K562 (cell line): ENCODE data around the gene STK36. TPM values are rescaled to one million over a fixed set of nuclear protein-coding genes. Genes with fewer than 3 reads are reported as not detected.

Experiments
- ATAC-seq: fragments of 200-7000 bp; cut with Tn5 transposase; 3 replicates; pipeline ENCODE4 v1.9.1; 2020; ENCODE audit warnings: moderate library complexity
- BruUV-seq: library from RNA; stranded (reverse); fragments of 400-500 nt; replicated peaks from 2 replicates; lab custom pipeline; 2021; lab: Mats Ljungman, UMichigan
- CTCF ChIA-PET: fragments of 300-600 bp; formaldehyde crosslinking; extraction: SDS; loops from one replicate; lab custom pipeline; 2021; ENCODE audit warnings: low intra/inter-chr PET ratio; lab: Yijun Ruan, JAX
- POLR2A ChIA-PET: fragments of 300-600, 350-650 bp; sonication (Branson Sonifier 250); formaldehyde crosslinking; extraction: SDS; loops from one replicate; lab custom pipeline; 2021; ENCODE audit warnings: antibody characterized with exemption, inconsistent platforms; lab: Yijun Ruan, JAX
- DNase-seq, 4 experiments: peaks; one replicate each; pipeline versions ENCODE4 v3.0.0 to v3.0.0-alpha.2; 2011 to 2018; ENCODE audit warnings: low spot score in 3 of 4, mixed read lengths in 3 of 4; ENCODE audit errors: extremely low read depth in 1 of 4
- FAIRE-seq: peaks from 2 replicates; lab custom pipeline; 2011; peaks lifted over from hg19 to GRCh38; lab: Jason Lieb, UNC
- H2AFZ ChIP-seq: 2 replicates; pipeline ENCODE4 v1.6.0; 2011; ENCODE audit warnings: low read depth, low read length, control low read depth, inconsistent platforms
- H3K27ac ChIP-seq: fragments of 200-600 bp; 3 replicates; pipeline ENCODE4 v1.8.0; 2011; ENCODE audit warnings: low read depth, mild to moderate bottlenecking, control low read depth, inconsistent platforms, low read length, moderate library complexity, mixed read lengths; ENCODE audit errors: extremely low read depth
- H3K27me3 ChIP-seq, 2 experiments: fragments of 300-600 bp in 1 of 2; 2 replicates in 1 of 2; 3 replicates in 1 of 2; pipeline versions ENCODE4 v1.6.0 to v1.8.0; 2011; ENCODE audit warnings: inconsistent platforms in 2 of 2, low read length in 2 of 2, mild to moderate bottlenecking in 1 of 2, mixed read lengths in 1 of 2, moderate library complexity in 1 of 2; ENCODE audit not compliant: control insufficient read depth in 2 of 2, insufficient read depth in 2 of 2
- H3K36me3 ChIP-seq: fragments of 300-600 bp; 3 replicates; pipeline ENCODE4 v1.8.0; 2011; ENCODE audit warnings: mild to moderate bottlenecking, low read length, inconsistent platforms; ENCODE audit not compliant: control insufficient read depth, insufficient read depth
- H3K4me1 ChIP-seq, 2 experiments: fragments of 200-600 bp in 1 of 2; replicated peaks in 1 of 2; 2 replicates in 1 of 2; 3 replicates in 1 of 2; pipeline versions ENCODE4 v1.5.1 to v1.8.0; 2011; ENCODE audit warnings: inconsistent platforms in 2 of 2, low read length in 2 of 2, mild to moderate bottlenecking in 1 of 2, mixed read lengths in 1 of 2, moderate library complexity in 1 of 2; ENCODE audit not compliant: control insufficient read depth in 2 of 2, insufficient read depth in 2 of 2
- H3K4me2 ChIP-seq: 2 replicates; pipeline ENCODE4 v1.6.1; 2011; ENCODE audit warnings: low read length, control low read depth, inconsistent platforms, mixed read lengths; ENCODE audit not compliant: insufficient read depth
- H3K4me3 ChIP-seq: fragments of 200-600 bp; sonication (generic), shearing (Covaris generic); 2 replicates; pipeline ENCODE4 v1.5.1; 2016; ENCODE audit warnings: control low read depth, inconsistent platforms
- H3K79me2 ChIP-seq: fragments of 200-600 bp; 3 replicates; pipeline ENCODE4 v1.8.0; 2011; ENCODE audit warnings: low read length, inconsistent platforms; ENCODE audit not compliant: control insufficient read depth, insufficient read depth
- H3K9ac ChIP-seq, 2 experiments: 2 replicates each; pipeline versions ENCODE4 v1.6.0 to v1.6.1; 2011; ENCODE audit warnings: low read depth in 2 of 2, low read length in 2 of 2, control low read depth in 1 of 2, inconsistent platforms in 1 of 2, mild to moderate bottlenecking in 1 of 2, mixed read lengths in 1 of 2; ENCODE audit not compliant: insufficient read depth in 1 of 2
- H3K9me1 ChIP-seq: one replicate; pipeline ENCODE4 v1.6.0; 2011; ENCODE audit warnings: inconsistent platforms, mild to moderate bottlenecking, low read length, moderate library complexity; ENCODE audit not compliant: control insufficient read depth, insufficient read depth
- H3K9me3 ChIP-seq: replicated peaks from 2 replicates; pipeline ENCODE4 v1.5.1; 2011; ENCODE audit warnings: low read depth, low read length, inconsistent platforms; ENCODE audit not compliant: control insufficient read depth, insufficient read depth
- H4K20me1 ChIP-seq: replicated peaks from 2 replicates; pipeline ENCODE4 v1.6.1; 2011; ENCODE audit warnings: low read length, inconsistent platforms, mixed read lengths; ENCODE audit not compliant: control insufficient read depth, insufficient read depth
- ESRRA ChIP-seq: fragments of 450-650 bp; IDR thresholded peaks from 2 replicates; pipeline ENCODE4 v1.6.1; 2014; ENCODE audit warnings: low read depth, mild to moderate bottlenecking, moderate library complexity, borderline replicate concordance
- GTF2F1 ChIP-seq: IDR thresholded peaks from 2 replicates; pipeline ENCODE4 v1.6.1; 2011; ENCODE audit warnings: low read depth, low read length, improper control_type of control experiment
- IFI16 ChIP-seq: fragments of 250-450 bp; sonication (Bioruptor Pico); IDR thresholded peaks from 2 replicates; pipeline ENCODE4 v2.1.2; 2022; ENCODE audit warnings: mild to moderate bottlenecking, inconsistent platforms
- NFIX ChIP-seq: fragments of 250-450 bp; sonication (Bioruptor Pico); IDR thresholded peaks from 2 replicates; pipeline ENCODE4 v1.4.0; 2020; ENCODE audit warnings: low read depth, mild to moderate bottlenecking, moderate library complexity
- NR3C1 ChIP-seq: sonication (generic); formaldehyde crosslinking; IDR thresholded peaks from 2 replicates; pipeline ENCODE4 v1.8.1; 2022; ENCODE audit warnings: missing genetic modification reagents
- PHF21A ChIP-seq: fragments of 450-650 bp; IDR thresholded peaks from 2 replicates; pipeline ENCODE4 v1.6.1; 2017; ENCODE audit warnings: low read depth, borderline replicate concordance
- ZNF23 ChIP-seq: fragments of 250-450 bp; sonication (Bioruptor Pico); IDR thresholded peaks from 2 replicates; pipeline ENCODE4 v1.4.0; 2020; ENCODE audit warnings: mild to moderate bottlenecking
- ZNF311 ChIP-seq: fragments of 250-450 bp; sonication (Bioruptor Pico); IDR thresholded peaks from 2 replicates; pipeline ENCODE4 v1.4.0; 2020; ENCODE audit warnings: mild to moderate bottlenecking, moderate library complexity
- WGBS: fragments of 100-300 bp; shearing (Covaris generic); methylation state at CpG from one replicate; pipeline ENCODE4 v1.1.6; 2016; ENCODE audit warnings: low coverage, mixed read lengths; ENCODE audit not compliant: insufficient coverage; ENCODE audit errors: missing lambda C conversion rate; 5-methylcytosine and 5-hydroxymethylcytosine counted together
- in situ Hi-C: fragments of 300-500 bp; cut with MboI; formaldehyde crosslinking; loops from 4 replicates; pipeline ENCODE4 v1.15.0; 2018; ENCODE audit warnings: inconsistent platforms, mixed read lengths
- intact Hi-C: fragments of 100-400 bp; cut with micrococcal nuclease; formaldehyde crosslinking; loops from 2 replicates; pipeline ENCODE4 v1.14.2; 2022
- polyA plus RNA-seq, 8 experiments: library from polyadenylated mRNA; depleted of rRNA in 4 of 8; stranded (reverse) in 5 of 8; unstranded in 3 of 8; fragments of >200 nt; fragmentation: Nextera tagmentation in 2 of 8; fragmentation: Illumina TruSeq in 1 of 8; extraction: Ambion mirVana in 2 of 8; extraction: Trizol in 1 of 8; gene quantifications; 2 replicates each; pipeline versions ENCODE4 v1.2.1 to v1.2.3, GENCODE V29; 2011 to 2014; ENCODE audit warnings: inconsistent platforms in 1 of 8, missing spikeins in 1 of 8
- total RNA-seq, 7 experiments: library from RNA; depleted of rRNA in 6 of 7; stranded (reverse); fragments of >200 nt in 6 of 7; fragmentation: Illumina TruSeq in 2 of 7; extraction: Trizol in 2 of 7; gene quantifications; 2 replicates each; pipeline versions ENCODE4 v1.2.1 to v1.2.3, GENCODE V29; 2011 to 2021; ENCODE audit warnings: low replicate concordance in 1 of 7
- TF ChIP-seq, protein P1 (sequence below): fragments of 250-450 bp; sonication (Bioruptor Pico); IDR thresholded peaks from 2 replicates; pipeline ENCODE4 v1.8.0; 2021; ENCODE audit warnings: moderate library complexity, mild to moderate bottlenecking, inconsistent platforms
- TF ChIP-seq, protein P2 (sequence below): sonication (generic); formaldehyde crosslinking; IDR thresholded peaks from 2 replicates; pipeline ENCODE4 v1.8.0; 2022; ENCODE audit warnings: mild to moderate bottlenecking, missing genetic modification reagents, borderline replicate concordance
- TF ChIP-seq, protein P3 (sequence below): fragments of 250-450 bp; sonication (Bioruptor Pico); IDR thresholded peaks from 2 replicates; pipeline ENCODE4 v1.5.0; 2020; ENCODE audit warnings: mild to moderate bottlenecking, borderline replicate concordance
- TF ChIP-seq, protein P4 (sequence below): fragments of 250-450 bp; sonication (Bioruptor Pico); IDR thresholded peaks from 2 replicates; pipeline ENCODE4 v1.5.0; 2021; ENCODE audit warnings: mild to moderate bottlenecking, moderate library complexity

STK36 gene
- total and polyA plus RNA-seq, 9 of the 15 experiments (the other 6 are each of a cell fraction or from before 2014, with no cell fraction given) = 3.5 to 12.4 (median 6.7) TPM

DNA sequence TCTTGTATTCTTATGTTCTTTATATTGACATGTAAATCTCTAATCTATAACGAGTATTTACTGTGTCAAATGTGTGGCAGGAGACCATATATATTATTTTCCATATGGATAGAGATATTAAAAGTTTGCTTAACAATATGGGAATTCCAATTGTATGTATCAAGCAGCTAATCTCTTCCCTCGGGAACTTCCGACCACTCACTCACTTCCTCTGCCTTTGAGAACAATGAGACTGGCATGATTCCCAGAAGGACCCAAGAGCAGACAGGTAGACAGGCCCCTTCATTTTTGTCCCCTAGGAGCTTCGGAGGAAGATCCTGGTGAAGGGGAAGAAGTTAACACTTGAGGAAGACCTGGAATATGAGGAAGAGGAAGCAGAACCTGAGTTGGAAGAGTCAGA is 40.0 kb upstream of the STK36 start (continued):
- TF ChIP-seq, protein P1, sequence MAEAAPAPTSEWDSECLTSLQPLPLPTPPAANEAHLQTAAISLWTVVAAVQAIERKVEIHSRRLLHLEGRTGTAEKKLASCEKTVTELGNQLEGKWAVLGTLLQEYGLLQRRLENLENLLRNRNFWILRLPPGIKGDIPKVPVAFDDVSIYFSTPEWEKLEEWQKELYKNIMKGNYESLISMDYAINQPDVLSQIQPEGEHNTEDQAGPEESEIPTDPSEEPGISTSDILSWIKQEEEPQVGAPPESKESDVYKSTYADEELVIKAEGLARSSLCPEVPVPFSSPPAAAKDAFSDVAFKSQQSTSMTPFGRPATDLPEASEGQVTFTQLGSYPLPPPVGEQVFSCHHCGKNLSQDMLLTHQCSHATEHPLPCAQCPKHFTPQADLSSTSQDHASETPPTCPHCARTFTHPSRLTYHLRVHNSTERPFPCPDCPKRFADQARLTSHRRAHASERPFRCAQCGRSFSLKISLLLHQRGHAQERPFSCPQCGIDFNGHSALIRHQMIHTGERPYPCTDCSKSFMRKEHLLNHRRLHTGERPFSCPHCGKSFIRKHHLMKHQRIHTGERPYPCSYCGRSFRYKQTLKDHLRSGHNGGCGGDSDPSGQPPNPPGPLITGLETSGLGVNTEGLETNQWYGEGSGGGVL = no peak

- Histone ChIP-seq H3K9ac (no peak overlapping the region), H2AFZ (no peak overlapping the region), H3K79me2 (no peaks in the 10 kb centered on the region), H3K9me3 (no peaks in the 10 kb centered on the region), H3K27me3 (no peaks in the 10 kb centered on the region), H3K4me3 (no peak overlapping the region), H3K27ac (no peak overlapping the region), H3K4me2 (no peak overlapping the region), H4K20me1 (no peaks in the 10 kb centered on the region), H3K36me3 (peaks cover 60% of the 10 kb centered on the region; the same call in 2 of the 3 replicates), H3K9me1 (no peaks in the 10 kb centered on the region), H3K4me1 (no peaks in the 10 kb centered on the region)
- no peak for DNase-seq
- WGBS = 75% methylated on average over 2 of the region's 5 CpGs
- no peak for ATAC-seq
- in situ Hi-C loops (no loop called here), intact Hi-C loops (no loop called here)
- no peak for FAIRE-seq
- POLR2A ChIA-PET = interaction anchor here (1.0 kb wide), 1 partner anchor 10 kb away, joined by 3 read pairs; no protein-coding TSS in a partner anchor
- CTCF ChIA-PET = no interaction called here
- BruUV-seq = no TSS peak
- TF ChIP-seq NFIX (CRISPR knock-in tag) (no peak), IFI16 (CRISPR knock-in tag) (no peak), NR3C1 (no peak), PHF21A (no peak), ESRRA (no peak), ZNF311 (CRISPR knock-in tag) (no peak), ZNF23 (CRISPR knock-in tag) (no peak), GTF2F1 (no peak)
- TF ChIP-seq, protein P2, sequence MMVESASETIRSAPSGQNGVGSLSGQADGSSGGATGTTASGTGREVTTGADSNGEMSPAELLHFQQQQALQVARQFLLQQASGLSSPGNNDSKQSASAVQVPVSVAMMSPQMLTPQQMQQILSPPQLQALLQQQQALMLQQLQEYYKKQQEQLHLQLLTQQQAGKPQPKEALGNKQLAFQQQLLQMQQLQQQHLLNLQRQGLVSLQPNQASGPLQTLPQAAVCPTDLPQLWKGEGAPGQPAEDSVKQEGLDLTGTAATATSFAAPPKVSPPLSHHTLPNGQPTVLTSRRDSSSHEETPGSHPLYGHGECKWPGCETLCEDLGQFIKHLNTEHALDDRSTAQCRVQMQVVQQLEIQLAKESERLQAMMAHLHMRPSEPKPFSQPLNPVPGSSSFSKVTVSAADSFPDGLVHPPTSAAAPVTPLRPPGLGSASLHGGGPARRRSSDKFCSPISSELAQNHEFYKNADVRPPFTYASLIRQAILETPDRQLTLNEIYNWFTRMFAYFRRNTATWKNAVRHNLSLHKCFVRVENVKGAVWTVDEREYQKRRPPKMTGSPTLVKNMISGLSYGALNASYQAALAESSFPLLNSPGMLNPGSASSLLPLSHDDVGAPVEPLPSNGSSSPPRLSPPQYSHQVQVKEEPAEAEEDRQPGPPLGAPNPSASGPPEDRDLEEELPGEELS (CRISPR knock-in tag) = no peak
- TF ChIP-seq, protein P3, sequence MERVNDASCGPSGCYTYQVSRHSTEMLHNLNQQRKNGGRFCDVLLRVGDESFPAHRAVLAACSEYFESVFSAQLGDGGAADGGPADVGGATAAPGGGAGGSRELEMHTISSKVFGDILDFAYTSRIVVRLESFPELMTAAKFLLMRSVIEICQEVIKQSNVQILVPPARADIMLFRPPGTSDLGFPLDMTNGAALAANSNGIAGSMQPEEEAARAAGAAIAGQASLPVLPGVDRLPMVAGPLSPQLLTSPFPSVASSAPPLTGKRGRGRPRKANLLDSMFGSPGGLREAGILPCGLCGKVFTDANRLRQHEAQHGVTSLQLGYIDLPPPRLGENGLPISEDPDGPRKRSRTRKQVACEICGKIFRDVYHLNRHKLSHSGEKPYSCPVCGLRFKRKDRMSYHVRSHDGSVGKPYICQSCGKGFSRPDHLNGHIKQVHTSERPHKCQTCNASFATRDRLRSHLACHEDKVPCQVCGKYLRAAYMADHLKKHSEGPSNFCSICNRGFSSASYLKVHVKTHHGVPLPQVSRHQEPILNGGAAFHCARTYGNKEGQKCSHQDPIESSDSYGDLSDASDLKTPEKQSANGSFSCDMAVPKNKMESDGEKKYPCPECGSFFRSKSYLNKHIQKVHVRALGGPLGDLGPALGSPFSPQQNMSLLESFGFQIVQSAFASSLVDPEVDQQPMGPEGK = no peak
- TF ChIP-seq, protein P4, sequence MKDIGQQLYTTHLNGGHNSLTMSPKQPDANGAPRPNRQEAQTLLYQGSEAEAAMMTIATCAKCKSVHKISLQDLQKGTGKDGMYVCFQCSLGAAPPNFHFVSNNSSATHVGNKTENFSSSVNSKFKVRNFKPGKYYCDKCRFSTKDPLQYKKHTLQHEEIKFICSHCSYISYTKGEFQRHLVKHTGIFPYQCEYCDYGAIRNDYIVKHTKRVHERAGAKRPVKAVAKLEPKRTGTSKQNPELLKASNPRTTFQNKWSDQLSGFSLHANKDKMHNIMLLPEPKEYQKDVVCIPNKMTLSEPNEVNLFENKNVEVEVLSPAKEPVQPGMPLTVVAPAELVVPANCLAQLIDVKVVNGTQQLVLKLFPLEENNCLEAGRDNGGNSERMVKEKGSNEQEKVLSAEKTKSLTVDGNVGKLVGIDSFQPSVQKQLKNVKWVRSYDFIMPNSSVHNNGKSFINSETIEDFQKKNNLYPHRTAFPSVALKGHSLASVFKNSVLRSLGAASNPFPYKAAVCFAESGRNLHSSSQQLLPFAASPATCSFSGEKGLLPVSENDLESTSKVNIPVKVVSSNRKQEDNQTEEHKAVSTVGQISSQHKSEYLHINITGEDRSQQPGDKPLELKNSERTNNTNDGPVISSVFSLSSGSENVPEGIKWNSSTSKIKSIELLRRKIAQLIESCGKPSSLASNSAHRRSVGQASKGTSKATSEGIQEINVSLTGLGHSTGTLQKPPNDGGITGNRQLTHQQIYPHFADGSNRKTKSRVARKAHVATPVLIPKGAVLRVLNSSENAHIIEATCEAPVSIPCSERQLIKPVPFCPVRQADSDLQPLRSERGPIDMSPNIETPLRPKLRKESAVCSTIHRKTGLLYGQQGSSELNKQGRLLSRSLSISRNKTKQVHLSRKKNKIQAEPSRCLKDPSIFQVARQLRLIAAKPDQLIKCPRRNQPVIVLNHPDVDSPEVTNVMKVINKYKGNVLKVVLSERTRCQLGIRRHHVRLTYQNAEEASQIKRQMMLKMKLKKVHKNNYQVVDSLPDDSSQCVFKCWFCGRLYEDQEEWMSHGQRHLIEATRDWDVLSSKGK = no peak
Measured at GRCh38 chr2:218635719-218636118, 36.2 kb upstream of the STK36 start.
